Activated T-helper 9 cell treated with anti-CD3 and anti-CD28 coated beads, Interleukin-2, amount 50 U/mL, for 16 hours (primary cell): ENCODE results near the gene CHMP1A.

ENCODE experiments used
- DNase-seq: peaks from one replicate; pipeline ENCODE4 v3.0.0-alpha.2; 2020; ENCODE audit warnings: low read depth

The CHMP1A gene

DNA sequence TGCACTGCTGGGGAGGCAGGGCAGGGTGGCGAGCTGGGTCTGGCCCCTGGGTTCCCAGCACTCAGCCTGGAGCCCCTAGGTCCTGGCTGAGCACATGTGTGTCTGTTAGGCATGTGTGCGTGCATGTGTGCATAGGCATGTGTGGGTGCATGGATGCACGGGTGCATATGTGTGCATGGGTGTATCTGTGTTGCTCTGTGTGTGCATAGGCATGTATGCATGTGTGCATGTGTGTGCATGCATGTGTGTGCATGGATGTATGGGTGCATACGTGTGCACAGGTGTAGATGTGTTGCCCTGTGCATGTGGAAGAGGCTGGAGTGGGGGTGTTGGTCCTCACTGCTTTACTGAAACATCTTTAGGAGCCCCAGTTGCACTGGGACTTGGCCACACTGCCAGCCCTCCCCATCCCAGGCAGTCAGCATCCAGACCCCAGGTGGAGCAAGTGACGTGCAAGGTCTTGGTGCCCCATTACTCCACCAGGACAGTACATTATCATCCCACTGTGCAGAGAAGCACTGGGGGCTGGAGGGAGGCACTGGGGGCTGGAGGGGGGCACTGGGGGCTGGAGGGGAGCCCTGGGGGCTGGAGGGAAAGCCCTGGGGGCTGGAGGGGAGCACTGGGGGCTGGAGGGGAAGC, 54.4 kb downstream of the CHMP1A start:
- no peak for DNase-seq

DNA sequence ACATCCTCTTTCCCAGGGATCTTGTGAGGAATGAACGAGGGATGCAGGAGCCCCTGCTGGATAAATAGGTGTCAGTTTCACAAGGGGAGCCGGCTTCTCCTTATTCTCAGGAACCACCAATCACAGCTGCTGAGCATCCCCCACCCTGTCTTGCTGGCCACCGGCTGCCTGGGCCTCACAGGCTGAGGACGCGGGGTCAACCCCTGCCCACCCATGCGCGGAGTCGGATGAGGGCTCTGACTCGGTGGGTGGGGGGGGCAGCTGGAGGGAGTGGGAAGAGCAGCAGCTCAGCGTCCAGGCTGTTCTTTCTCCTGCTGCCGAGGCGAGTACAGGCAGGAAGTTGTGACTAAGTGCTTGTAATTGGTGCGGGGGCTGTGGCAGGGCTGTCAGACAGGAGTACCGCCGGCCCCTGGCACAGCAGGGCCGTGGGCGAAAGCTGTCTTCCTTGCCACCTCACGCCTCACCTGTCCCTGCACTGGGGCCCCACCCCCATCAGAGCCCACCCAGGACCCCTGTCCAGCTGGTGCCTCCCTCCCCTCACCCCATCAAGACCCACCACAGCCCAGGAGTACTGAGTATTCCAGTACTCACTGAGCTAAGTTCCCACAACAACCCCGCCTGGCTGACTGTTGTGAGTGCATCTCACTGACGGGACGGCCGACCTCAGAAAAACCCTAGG, 55.1 kb downstream of the CHMP1A start:
- DNase-seq = peak; percentile 57

DNA sequence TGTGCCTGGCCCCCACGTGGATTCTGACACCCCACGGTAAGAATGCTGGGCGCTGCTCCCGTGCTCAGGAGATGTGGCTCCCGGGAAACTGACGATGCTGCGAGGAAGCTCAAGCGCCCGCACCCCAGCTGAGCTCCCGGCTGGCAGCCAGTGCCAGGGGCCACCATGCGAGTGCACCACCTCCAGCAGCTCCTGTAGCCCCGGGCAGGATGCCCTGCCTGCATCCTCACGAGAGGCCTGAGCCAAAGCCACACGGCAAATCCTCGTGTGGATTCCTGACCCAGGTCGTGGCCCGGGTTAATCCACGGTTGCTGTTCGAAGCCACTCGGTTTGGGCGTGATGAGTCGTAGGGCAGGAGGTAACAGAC, 55.6 kb downstream of the CHMP1A start:
- DNase-seq = no peak

DNA sequence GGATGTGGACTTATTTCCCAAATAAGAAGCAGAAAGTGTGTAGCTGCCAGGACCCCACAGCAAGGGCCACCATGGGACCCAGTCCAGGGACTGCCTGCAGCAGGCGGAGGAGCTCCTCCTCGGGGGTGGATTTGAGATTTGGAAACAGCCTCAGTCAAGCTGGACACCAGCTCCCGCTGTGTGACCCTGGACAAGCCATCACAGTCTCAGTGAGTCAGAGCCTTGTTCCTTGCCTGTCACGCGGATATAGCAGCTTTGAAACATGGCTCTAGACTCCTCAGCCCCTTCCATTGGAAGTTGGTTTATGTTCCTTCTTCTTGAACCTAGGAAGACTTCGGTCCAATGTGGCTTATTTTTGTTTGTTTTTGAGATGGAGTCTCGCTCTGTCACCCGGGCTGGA, 56.6 kb downstream of the CHMP1A start:
- DNase-seq = no peak

DNA sequence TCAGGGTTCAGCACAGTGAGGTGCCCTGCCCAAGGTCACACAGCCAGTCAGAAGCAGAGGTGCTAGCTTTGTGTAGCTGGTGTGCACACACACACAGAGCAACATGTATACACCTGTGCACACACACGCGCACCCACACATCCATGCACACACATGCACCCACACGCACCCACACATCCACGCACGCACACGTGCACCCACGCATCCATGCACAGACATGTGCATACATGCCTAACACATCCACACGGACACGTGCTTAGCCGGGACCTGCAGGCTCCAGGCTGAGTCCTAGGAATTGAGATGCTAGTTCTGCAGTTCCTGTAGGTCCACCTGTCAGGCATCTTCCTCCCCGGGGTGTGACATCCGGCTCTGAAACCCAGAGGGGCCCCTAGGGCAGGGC, 57.1 kb downstream of the CHMP1A start:
- no peak for DNase-seq

DNA sequence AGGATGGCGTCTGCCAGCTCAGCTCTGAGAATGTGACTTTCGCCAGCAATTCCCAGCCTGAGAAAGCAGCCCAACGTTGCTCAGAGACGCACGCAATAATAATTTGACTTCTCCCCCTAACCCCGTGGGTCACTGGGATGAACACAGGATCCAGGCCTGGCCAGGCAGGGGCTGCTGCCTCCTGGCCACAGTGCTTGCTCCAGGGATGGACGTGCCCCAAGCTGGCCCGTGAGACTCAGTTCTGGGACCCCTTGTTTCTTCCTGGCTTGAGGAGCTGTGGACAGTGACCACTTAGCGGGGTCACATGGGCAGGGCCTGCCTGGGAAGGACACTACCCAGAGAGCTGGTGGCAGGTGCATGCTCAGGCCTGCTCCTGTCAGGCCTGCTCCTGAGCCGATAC, 57.6 kb downstream of the CHMP1A start:
- no peak for DNase-seq

DNA sequence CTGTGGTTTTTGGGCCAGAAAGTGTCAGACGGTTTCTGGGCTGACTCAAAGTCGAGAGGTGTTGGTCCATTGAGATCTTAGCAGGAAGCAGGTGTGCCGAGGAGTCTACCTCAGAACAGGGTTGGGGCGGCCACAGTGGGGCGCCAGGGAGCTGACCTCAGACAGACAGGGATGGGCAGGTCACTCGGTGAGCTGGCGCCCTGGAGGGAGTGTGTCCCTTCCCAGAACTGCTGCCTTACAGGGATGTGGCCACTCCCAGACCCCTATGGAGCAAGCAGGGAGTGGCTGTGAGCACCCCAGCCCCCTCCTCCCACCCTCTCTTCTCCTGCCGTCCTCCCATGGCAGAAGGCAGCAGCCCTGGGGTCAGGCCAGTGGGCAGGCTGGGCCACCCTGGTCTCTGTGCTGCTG, 58.1 kb downstream of the CHMP1A start:
- DNase-seq = no peak

DNA sequence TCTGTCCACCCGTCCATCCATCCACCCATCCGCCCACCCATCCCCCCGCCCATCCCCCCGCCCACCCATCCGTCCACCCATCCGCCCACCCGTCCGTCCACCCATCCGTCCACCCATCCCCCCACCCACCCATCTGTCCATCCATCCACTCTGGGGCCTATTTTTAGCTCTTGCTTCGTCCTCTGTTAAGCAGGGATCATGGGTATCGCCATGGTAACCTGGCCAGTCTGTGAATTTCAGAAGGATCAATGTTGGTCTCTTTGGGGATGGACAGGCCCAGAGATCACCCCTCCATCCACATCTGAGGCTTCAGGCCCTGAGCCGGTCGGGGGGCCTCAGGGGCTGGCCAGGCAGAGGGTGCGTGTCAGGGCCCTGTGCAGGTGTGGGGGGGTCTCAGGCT, 59.3 kb downstream of the CHMP1A start:
- DNase-seq = no peak

DNA sequence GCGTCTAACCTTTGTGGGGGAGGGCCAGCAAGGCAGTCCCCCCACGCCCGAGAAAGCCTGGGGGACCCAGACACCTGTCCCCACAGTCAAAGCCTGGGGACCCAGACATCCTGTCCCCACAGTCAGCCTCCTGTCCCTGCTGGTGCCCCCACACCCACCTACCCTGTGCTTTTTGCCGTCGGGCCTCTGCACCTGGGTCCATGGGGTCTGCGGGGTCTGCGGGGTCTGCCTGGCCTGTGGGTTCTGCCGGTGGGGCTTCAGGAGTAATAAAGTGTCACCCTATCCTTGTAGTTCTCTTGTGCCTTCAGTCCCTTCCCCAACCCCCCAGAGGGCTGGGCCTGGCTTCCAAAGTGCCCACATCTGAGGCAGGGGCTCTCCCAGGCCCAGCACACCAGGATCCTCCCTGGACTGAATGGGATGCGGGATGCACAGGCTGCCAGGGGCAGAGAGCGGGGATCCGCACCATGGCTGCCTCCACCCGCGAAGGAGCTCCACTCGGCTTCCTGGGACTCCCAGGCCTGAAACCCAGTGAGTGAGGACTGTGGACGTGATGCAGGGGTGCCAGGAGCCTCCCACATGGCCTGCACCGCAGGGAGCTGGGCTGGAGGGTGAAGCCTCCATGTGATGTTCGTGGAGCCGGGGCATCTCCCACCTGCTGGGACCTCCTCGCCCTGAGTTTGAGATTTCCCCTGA, 60.4 kb downstream of the CHMP1A start:
- no peak for DNase-seq

DNA sequence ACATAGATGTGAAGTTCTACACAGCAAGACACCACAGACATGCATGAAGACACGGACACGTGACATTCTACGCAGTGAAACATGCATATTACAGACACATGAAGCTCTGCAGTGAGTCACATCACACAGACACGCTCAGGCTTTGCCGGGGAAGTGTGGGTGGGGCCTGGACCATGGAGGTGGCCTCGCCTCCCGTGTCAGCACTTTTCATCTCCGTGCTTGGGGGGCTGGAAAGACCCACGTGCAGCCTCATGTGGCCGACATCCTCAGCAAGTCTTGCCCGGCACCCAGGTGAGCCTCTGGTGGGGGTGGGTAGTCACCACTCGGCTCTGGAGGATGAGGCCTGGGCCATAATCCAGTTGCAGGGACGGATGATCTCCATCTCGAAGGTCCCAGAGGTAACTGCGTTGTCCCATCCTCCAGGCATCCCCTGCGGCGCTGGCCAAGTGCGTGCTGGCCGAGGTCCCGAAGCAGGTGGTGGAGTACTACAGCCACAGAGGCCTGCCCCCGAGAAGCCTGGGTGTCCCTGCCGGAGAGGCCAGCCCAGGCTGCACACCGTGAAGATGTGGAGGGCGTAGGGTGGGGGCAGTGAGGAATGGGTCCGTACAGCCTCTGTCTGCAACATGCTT, 61.3 kb downstream of the CHMP1A start:
- no peak for DNase-seq

DNA sequence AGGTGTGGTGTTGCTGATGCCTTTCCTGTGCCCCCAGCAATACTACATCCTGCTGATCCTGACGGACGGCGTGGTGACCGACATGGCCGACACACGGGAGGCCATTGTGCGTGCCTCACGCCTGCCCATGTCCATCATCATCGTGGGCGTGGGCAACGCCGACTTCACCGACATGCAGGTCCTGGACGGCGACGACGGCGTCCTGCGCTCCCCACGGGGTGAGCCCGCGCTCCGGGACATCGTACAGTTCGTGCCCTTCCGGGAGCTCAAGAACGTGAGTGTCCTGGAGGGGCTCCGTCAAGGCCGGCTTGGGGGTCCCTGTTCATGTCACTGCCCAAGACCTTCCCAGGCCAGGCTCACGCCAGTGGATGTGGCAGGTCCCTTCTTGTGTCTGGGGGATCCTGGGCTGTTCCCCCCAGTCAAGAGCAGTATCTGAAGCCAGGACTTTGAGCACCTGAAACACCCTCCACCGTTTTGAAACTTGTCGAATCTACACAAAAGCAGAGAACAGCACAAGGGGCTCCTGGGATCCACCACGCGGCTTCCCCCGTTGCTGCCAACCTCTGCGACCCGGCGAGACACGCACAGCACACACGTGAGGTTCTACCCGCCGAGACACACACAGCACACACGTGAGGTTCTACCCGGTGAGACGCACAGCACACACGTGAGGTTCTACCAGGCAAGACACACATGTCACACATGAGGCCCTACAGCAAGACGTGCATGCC, 62.0 kb downstream of the CHMP1A start:
- DNase-seq = no peak
